ENCODE results near the gene FAM210B. TPM values are rescaled to one million over a fixed set of nuclear protein-coding genes. Genes with fewer than 3 reads are reported as not detected.
A peak's percentile ranks its signal among the peaks of the same experiment; 100 is the strongest.
"Not testable (repeated sequence)": the region's sequence is repeated elsewhere in the genome, so short reads cannot be mapped to it uniquely, and the experiment has no call there.

The FAM210B gene
- total and polyA plus RNA-seq, 9 donors, result 36.9 to 44.9 (median 39.0) TPM

DNA sequence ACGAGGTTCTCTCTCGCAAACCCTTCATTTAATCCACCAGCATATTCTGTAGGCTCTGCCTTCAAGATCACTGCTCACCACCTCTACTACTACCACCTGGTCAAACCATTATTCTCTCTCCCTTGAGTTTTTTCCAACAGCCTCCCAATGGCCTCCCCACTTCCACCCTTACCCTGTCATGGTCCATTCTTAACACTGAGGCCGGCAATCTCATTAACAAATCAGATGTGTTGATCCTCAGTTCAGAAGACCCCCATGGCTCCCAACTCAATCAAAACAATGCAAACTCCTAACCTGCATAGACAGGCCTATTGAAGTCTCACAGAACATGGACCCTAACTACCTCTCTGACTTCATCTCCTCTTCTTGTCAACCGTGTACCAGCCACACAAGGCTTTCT lies 31.0 kb downstream of the FAM210B start:
- Histone ChIP-seq H3K36me3 (ENCODE audit: control insufficient read depth, insufficient read depth, low read length) (peaks cover 28% of the 10 kb centered on the region), H3K4me1 (ENCODE audit: control insufficient read depth, insufficient read depth, low read length) (peaks cover 14% of the 10 kb centered on the region), H3K27me3 (ENCODE audit: control insufficient read depth, insufficient read depth, low read length) (no peaks in the 10 kb centered on the region), H3K9me3 (replicated peaks; ENCODE audit: control insufficient read depth, low read depth, low read length) (no peaks in the 10 kb centered on the region), H3K27ac (ENCODE audit: low read length) (no peak overlapping the region), H3K4me3 (ENCODE audit: low read length) (no peak overlapping the region)
- 93% methylated on average over 4 of the region's 4 CpGs for WGBS (ENCODE audit: insufficient coverage)
- DNase-seq, result no peak

DNA sequence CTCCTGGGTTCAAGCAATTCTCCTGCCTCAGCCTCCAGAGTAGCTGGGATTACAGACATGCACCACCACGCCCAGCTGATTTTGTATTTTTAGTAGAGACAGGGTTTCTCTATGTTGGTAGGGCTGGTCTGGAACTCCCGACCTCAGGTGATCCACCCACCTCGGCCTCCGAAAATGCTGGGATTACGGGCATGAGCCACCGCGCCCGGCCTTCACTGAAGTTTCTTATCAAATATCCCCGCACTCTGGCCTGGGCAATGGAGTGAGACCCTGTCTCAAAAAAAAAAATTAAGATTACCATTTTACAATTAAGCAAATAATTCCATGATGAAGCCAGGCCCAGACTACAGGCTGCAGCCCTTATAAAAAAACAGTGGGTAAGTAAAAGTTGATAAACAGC lies 31.6 kb downstream of the FAM210B start:
- DNase-seq, result not testable (repeated sequence)
- 94% methylated on average over 6 of the region's 9 CpGs for WGBS (ENCODE audit: insufficient coverage)

DNA sequence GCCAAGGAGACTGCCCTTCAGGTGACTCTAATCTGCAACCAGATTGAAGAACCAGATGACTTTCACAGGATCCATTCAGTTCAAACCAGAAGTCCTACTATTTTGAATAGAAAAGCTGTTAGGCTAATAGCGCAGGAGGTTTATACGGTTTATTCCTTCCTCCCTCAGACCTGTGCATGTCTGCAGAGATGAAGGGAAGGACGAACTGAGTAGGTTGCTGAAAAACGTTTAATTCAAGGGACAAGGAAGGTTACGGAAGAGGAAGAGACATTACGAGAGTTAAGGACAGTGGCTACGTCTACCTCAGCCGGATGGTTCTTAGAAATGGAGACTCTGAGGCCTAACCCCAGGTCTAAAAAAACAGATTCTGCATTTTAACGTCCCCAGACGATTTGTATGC lies 32.3 kb downstream of the FAM210B start:
- Histone ChIP-seq H3K27me3 (ENCODE audit: control insufficient read depth, insufficient read depth, low read length) (no peaks in the 10 kb centered on the region), H3K4me1 (ENCODE audit: control insufficient read depth, insufficient read depth, low read length) (peaks cover 14% of the 10 kb centered on the region), H3K9me3 (replicated peaks; ENCODE audit: control insufficient read depth, low read depth, low read length) (no peaks in the 10 kb centered on the region), H3K4me3 (ENCODE audit: low read length) (peak overlapping the region; percentile 71), H3K27ac (ENCODE audit: low read length) (no peak overlapping the region), H3K36me3 (ENCODE audit: control insufficient read depth, insufficient read depth, low read length) (peaks cover 26% of the 10 kb centered on the region)
- no peak for DNase-seq
- 6% methylated on average over 8 of the region's 10 CpGs for WGBS (ENCODE audit: insufficient coverage)

More for the DNA sequence above, 31.6 kb downstream of the FAM210B start:
- peaks cover 24% of the 10 kb centered on the region for H3K36me3 ChIP-seq (ENCODE audit: control insufficient read depth, insufficient read depth, low read length)
- H3K4me3 ChIP-seq (ENCODE audit: low read length); H3K27ac ChIP-seq (ENCODE audit: low read length); H3K27me3 ChIP-seq (ENCODE audit: control insufficient read depth, insufficient read depth, low read length); H3K9me3 ChIP-seq (replicated peaks; ENCODE audit: control insufficient read depth, low read depth, low read length): not testable (repeated sequence)
- peaks cover 14% of the 10 kb centered on the region for H3K4me1 ChIP-seq (ENCODE audit: control insufficient read depth, insufficient read depth, low read length)

DNA sequence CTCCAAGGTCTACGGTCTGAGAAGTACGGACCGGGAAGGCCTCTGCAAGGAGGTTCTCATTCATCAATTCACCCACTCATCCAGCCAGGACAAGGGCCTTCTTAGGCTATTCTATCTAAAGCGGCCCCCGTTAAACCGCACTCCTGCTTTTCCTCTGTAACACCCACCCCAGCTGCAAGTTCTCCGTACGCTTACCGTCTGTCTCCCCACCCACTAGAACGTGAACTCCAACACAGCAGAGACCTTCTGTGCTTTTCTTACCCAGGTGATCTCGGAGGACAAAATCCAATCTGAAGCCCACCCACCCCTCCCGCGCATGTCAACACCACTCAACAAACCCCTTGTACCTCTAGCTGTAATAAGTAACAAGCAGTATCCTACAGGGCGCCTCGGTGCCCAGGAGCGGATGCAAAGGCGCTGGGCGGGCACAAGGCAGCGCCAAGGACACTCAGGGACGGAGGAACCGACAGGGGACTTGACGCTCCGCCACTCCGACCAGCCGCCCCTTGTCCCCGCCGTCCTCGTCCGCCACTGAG lies 32.9 kb downstream of the FAM210B start:
- Histone ChIP-seq H3K36me3 (ENCODE audit: control insufficient read depth, insufficient read depth, low read length) (peaks cover 24% of the 10 kb centered on the region), H3K27me3 (ENCODE audit: control insufficient read depth, insufficient read depth, low read length) (no peaks in the 10 kb centered on the region), H3K4me3 (ENCODE audit: low read length) (peak overlapping the region; percentile 71), H3K9me3 (replicated peaks; ENCODE audit: control insufficient read depth, low read depth, low read length) (no peaks in the 10 kb centered on the region), H3K4me1 (ENCODE audit: control insufficient read depth, insufficient read depth, low read length) (peaks cover 14% of the 10 kb centered on the region), H3K27ac (ENCODE audit: low read length) (peak overlapping the region; percentile 95)
- DNase-seq, result no peak
- WGBS (ENCODE audit: insufficient coverage), result under 1% methylated on average over 27 of the region's 29 CpGs

DNA sequence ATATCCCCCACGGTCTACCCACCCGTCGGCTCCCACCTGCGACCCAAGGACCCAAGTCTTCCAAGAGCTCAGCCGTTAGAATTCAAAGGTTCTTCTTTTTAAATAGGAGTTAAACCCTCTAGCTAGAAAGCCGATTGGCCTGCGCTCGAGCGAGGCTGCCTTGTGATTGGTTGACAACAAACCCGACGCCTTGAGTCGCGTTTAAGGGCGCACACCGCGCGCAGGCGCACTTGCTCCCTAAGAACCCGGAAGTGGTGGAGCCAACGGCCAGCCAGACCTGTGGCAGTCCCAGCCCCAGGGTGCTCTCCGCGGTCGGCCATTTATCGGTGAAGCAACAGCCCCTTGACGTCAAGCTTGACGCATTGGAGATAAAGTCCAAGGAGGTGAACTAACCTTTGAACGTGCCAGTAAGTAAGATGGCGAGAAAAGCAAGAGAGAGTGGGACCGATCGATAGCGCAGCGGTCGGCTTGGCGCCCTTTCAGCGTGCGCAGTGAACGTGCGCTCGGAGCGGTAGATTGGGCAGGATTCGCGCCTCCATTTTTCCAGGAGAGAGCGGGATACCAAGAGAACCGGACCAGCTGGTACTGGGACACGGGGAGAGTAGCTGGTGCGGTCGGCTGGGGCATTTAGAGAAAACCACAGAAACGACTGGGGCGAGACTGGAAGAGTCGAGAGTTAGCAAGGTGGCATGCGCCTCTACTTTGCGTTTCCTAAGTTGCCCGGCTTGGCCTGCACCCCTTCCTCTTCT lies 33.5 kb downstream of the FAM210B start, which contains the start of the genes AURKA and CSTF1:
Gene AURKA, minus strand, starts transcription at position 84 of the 749 bp plus-strand sequence. CDS start 4,018 bp downstream, outside the sequence.
Gene CSTF1, plus strand, starts transcription at position 514 of the 749 bp plus-strand sequence. CDS start 2,908 bp downstream, outside the sequence.
- peak; percentile 100 for DNase-seq
- under 1% methylated on average over 53 of the region's 53 CpGs for WGBS (ENCODE audit: insufficient coverage)
- no peaks in the 10 kb centered on the region for H3K27me3 ChIP-seq (ENCODE audit: control insufficient read depth, insufficient read depth, low read length)
- H3K4me1 ChIP-seq (ENCODE audit: control insufficient read depth, insufficient read depth, low read length), result peaks cover 14% of the 10 kb centered on the region
- peak within 1 kb of the TSS; percentile 71 for H3K4me3 ChIP-seq (ENCODE audit: low read length)
- H3K9me3 ChIP-seq (replicated peaks; ENCODE audit: control insufficient read depth, low read depth, low read length), result no peaks in the 10 kb centered on the region
- H3K36me3 ChIP-seq (ENCODE audit: control insufficient read depth, insufficient read depth, low read length), result peaks cover 30% of the 10 kb centered on the region
- peak within 1 kb of the TSS; percentile 95 for H3K27ac ChIP-seq (ENCODE audit: low read length)

DNA sequence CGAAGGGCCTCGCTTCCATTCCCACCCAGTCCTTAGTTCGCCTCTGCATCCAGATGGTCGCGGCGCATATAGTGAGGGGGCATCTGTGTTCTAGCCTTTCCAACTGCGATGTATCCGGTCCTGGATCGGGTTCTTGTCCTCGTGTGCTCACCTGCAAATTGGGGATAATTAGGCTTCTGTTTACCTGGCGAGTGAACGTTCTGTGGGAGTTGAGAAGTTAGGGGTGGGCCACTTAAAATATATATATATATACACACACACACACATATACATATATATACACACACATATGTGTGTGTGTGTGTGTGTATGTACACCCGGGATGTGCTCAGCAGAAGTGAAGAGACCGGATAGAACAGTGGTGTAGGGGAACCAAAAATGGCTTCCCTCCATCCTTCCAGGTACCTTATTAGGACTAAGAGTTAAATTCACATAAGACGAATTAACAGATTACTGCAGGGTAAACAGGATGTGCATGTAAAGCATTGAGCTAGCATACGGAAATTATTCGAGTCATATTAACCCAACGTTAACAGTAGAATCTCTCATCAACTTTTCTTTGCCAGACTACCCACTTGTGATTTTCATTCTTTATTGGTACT lies 34.2 kb downstream of the FAM210B start:
- peak overlapping the region; percentile 71 for H3K4me3 ChIP-seq (ENCODE audit: low read length)
- H3K27ac ChIP-seq (ENCODE audit: low read length), result peak overlapping the region; percentile 95
- no peak for DNase-seq
- H3K9me3 ChIP-seq (replicated peaks; ENCODE audit: control insufficient read depth, low read depth, low read length), result no peaks in the 10 kb centered on the region
- no CpG with 5 or more reads among the region's 18 CpGs for WGBS (ENCODE audit: insufficient coverage)
- H3K36me3 ChIP-seq (ENCODE audit: control insufficient read depth, insufficient read depth, low read length), result peaks cover 35% of the 10 kb centered on the region
- H3K4me1 ChIP-seq (ENCODE audit: control insufficient read depth, insufficient read depth, low read length), result peaks cover 14% of the 10 kb centered on the region
- H3K27me3 ChIP-seq (ENCODE audit: control insufficient read depth, insufficient read depth, low read length), result no peaks in the 10 kb centered on the region

DNA sequence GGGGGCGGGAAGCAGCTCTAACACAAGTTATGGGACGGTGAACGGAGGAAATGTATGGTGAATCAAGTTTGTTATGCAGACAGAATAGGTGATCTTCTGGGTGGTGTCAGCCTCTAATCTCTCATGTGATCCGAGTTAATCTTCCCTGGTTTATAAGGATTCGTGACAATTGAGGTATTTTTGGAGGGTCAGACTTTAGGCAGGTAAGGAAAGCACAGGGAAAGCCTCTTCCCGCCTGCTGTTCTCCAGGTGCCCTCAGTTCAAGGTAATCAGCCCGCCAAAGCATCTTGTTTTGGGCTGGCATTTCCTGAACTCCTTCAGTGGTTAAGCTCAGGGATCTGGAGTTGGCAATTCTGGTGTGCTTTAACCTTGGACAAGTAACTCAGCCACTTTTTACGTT lies 34.9 kb downstream of the FAM210B start:
- Histone ChIP-seq H3K4me1 (ENCODE audit: control insufficient read depth, insufficient read depth, low read length) (peaks cover 14% of the 10 kb centered on the region), H3K4me3 (ENCODE audit: low read length) (peak overlapping the region; percentile 71), H3K9me3 (replicated peaks; ENCODE audit: control insufficient read depth, low read depth, low read length) (no peaks in the 10 kb centered on the region), H3K27ac (ENCODE audit: low read length) (no peak overlapping the region), H3K27me3 (ENCODE audit: control insufficient read depth, insufficient read depth, low read length) (no peaks in the 10 kb centered on the region), H3K36me3 (ENCODE audit: control insufficient read depth, insufficient read depth, low read length) (peaks cover 36% of the 10 kb centered on the region)
- 72% methylated on average over 5 of the region's 8 CpGs for WGBS (ENCODE audit: insufficient coverage)
- no peak for DNase-seq

DNA sequence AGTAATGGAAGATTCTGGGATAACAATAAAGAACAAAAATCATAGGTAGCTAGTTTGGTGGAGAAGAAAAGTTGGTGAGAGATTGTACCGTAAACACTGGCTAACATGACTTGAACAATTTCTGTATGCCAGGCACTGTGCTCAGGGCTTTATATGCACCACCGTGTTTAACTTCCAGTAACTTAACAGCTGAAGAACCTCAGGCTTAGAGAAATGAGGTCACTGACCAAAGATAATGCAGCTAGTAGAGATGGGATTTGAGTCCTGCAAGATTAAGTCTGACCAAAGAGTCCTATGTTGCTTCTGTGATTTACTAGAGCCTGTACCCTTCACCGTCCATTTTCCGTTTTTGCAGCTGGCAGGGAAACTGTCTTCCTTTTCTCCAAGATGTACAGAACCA lies 36.4 kb downstream of the FAM210B start:
- H3K4me3 ChIP-seq (ENCODE audit: low read length), result no peak overlapping the region
- peaks cover 37% of the 10 kb centered on the region for H3K36me3 ChIP-seq (ENCODE audit: control insufficient read depth, insufficient read depth, low read length)
- peaks cover 14% of the 10 kb centered on the region for H3K4me1 ChIP-seq (ENCODE audit: control insufficient read depth, insufficient read depth, low read length)
- H3K27ac ChIP-seq (ENCODE audit: low read length), result no peak overlapping the region
- H3K9me3 ChIP-seq (replicated peaks; ENCODE audit: control insufficient read depth, low read depth, low read length), result no peaks in the 10 kb centered on the region
- no peaks in the 10 kb centered on the region for H3K27me3 ChIP-seq (ENCODE audit: control insufficient read depth, insufficient read depth, low read length)
- DNase-seq, result peak; percentile 15
- WGBS (ENCODE audit: insufficient coverage), result 87% methylated on average over 2 of the region's 4 CpGs

DNA sequence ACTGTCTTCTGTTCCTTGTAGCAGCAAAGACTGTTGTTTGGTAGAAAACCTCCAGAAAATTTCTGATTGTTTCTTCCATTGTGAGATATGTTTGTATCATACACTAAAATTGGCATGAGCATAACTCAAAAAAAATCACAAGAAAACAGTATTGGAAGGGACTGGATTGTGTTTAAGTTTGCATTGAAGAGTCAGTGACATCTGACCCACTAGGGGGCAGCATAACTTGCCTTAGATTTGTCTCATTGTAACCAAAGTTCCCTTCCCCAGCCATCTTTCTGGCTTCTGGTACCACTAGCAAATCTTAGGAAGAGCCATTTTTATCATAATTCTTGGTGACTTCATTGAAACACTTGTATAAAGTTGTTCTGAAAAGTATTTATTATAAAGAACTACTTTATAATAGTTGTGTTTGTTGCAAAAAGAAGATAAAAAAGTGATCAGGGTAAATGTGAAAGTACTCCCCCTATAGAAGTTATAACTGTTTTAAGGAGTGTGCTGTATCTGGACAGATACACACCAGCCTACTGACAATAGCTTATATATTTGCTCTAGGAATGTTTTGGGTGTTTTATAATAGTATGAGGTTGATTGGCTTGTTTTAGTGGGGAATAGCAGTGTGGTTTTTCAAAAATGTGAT lies 41.3 kb downstream of the FAM210B start:
- DNase-seq, result peak; percentile 83
- Histone ChIP-seq H3K9me3 (replicated peaks; ENCODE audit: control insufficient read depth, low read depth, low read length) (no peaks in the 10 kb centered on the region), H3K4me1 (ENCODE audit: control insufficient read depth, insufficient read depth, low read length) (no peaks in the 10 kb centered on the region), H3K27ac (ENCODE audit: low read length) (no peak overlapping the region), H3K27me3 (ENCODE audit: control insufficient read depth, insufficient read depth, low read length) (no peaks in the 10 kb centered on the region), H3K4me3 (ENCODE audit: low read length) (no peak overlapping the region), H3K36me3 (ENCODE audit: control insufficient read depth, insufficient read depth, low read length) (peaks cover 62% of the 10 kb centered on the region)

DNA sequence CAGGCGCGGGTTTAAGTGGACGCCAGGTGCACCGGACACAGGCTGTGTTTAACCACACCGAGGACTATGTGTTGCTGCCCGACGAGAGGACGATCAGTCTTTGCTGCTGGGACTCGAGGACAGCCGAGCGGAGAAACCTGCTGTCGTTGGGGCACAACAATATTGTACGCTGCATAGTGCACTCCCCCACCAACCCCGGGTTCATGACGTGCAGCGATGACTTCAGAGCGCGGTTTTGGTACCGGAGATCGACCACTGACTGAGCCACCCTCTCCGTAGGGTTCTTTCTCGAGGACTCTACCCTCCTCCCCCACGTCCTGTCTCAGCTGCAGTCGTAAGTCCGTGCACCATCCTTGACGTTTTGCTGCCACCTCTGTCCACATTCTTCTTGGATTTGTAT lies 44.7 kb downstream of the FAM210B start:
- no peak for DNase-seq
- Histone ChIP-seq H3K27me3 (ENCODE audit: control insufficient read depth, insufficient read depth, low read length) (no peaks in the 10 kb centered on the region), H3K9me3 (replicated peaks; ENCODE audit: control insufficient read depth, low read depth, low read length) (no peaks in the 10 kb centered on the region), H3K36me3 (ENCODE audit: control insufficient read depth, insufficient read depth, low read length) (peaks cover 56% of the 10 kb centered on the region), H3K4me1 (ENCODE audit: control insufficient read depth, insufficient read depth, low read length) (no peaks in the 10 kb centered on the region), H3K4me3 (ENCODE audit: low read length) (no peak overlapping the region), H3K27ac (ENCODE audit: low read length) (no peak overlapping the region)
- WGBS (ENCODE audit: insufficient coverage), result 94% methylated on average over 21 of the region's 26 CpGs

All from muscle of leg (tissue), 11 donors.